H1 (cell line): ENCODE measurements around the gene LRRC56.

ENCODE experiments used
- CEBPB ChIP-seq: IDR thresholded peaks from 2 replicates; pipeline ENCODE4 v1.6.1; 2012; ENCODE audit warnings: low read depth, low read length
- CREB1 ChIP-seq: IDR thresholded peaks from 2 replicates; pipeline ENCODE4 v1.6.1; 2012; ENCODE audit warnings: inconsistent platforms
- CTCF ChIP-seq, 3 experiments: IDR thresholded peaks; 1 replicate in 2 of 3; 2 replicates in 1 of 3; pipeline versions ENCODE4 v1.5.1 to v1.6.1; 2011; ENCODE audit warnings: low read length in 3 of 3, mild to moderate bottlenecking in 3 of 3, inconsistent platforms in 2 of 3, low read depth in 1 of 3, moderate library complexity in 1 of 3; ENCODE audit not compliant: insufficient read depth in 1 of 3; ENCODE audit errors: control extremely low read depth in 1 of 3
- EGR1 ChIP-seq: IDR thresholded peaks from 2 replicates; pipeline ENCODE4 v1.6.1; 2011; ENCODE audit warnings: low read depth, low read length, borderline replicate concordance
- EZH2 ChIP-seq: fragments of 200-600 bp; sonication (generic); IDR thresholded peaks from 2 replicates; pipeline ENCODE4 v1.7.1; 2012; ENCODE audit warnings: low read depth, mild to moderate bottlenecking, moderate library complexity, low read length, inconsistent platforms; ENCODE audit not compliant: severe bottlenecking
- MAFK ChIP-seq: IDR thresholded peaks from 2 replicates; pipeline ENCODE4 v1.6.1; 2012; ENCODE audit warnings: low read depth, mild to moderate bottlenecking, improper control_type of control experiment, low read length
- NANOG ChIP-seq: IDR thresholded peaks from 2 replicates; pipeline ENCODE4 v1.6.1; 2011; ENCODE audit warnings: low read length, low read depth, mild to moderate bottlenecking, inconsistent platforms; ENCODE audit not compliant: insufficient read depth, poor library complexity, severe bottlenecking
- POLR2A ChIP-seq, 2 experiments: IDR thresholded peaks; 1 replicate in 1 of 2; 2 replicates in 1 of 2; pipeline ENCODE4 v1.6.1; 2011; ENCODE audit warnings: low read depth in 2 of 2, low read length in 2 of 2, mild to moderate bottlenecking in 2 of 2; ENCODE audit errors: control extremely low read depth in 1 of 2
- POLR2AphosphoS5 ChIP-seq: IDR thresholded peaks from 2 replicates; pipeline ENCODE4 v1.6.1; 2011; ENCODE audit warnings: low read depth, low read length
- TAF1 ChIP-seq: IDR thresholded peaks from 2 replicates; pipeline ENCODE4 v1.6.1; 2011; ENCODE audit warnings: mild to moderate bottlenecking, low read depth, low read length
- YY1 ChIP-seq: IDR thresholded peaks from 2 replicates; pipeline ENCODE4 v1.6.1; 2011; ENCODE audit warnings: low read depth, mild to moderate bottlenecking, low read length

GRCh38 chr11:548700-549603 lies 11.6 kb downstream of the LRRC56 start:
- TF ChIP-seq POLR2AphosphoS5 (no peak), CREB1 (no peak), CTCF (IDR thresholded peaks at IDR 0.05; ENCODE audit: control extremely low read depth in 1 of 3, insufficient read depth in 1 of 3, low read depth in 1 of 3, low read length in 3 of 3) (no peak), NANOG (no peak), POLR2A (IDR thresholded peaks at IDR 0.05; ENCODE audit: control extremely low read depth in 1 of 2, low read depth in 2 of 2, low read length in 2 of 2) (no peak), EZH2 (no peak), MAFK (no peak), EGR1 (no peak), TAF1 (no peak), CEBPB (no peak), YY1 (no peak)
